MM.1S (cell line): ENCODE measurements around the gene FGF9.

Source experiments
- DNase-seq: peaks from one replicate; pipeline ENCODE4 v3.0.0-alpha.2; 2015
- H2AFZ ChIP-seq: fragments of 300-600 bp; sonication (generic); 2 replicates; pipeline ENCODE4 v1.6.0; 2016; ENCODE audit warnings: antibody characterized with exemption, low read length
- H3F3A ChIP-seq: fragments of 300-600 bp; sonication (generic); 2 replicates; pipeline ENCODE4 v1.6.1; 2016; ENCODE audit warnings: mild to moderate bottlenecking, antibody characterized with exemption, low read length, moderate library complexity, mixed read lengths; ENCODE audit not compliant: insufficient read depth
- H3K27ac ChIP-seq: fragments of 300-600 bp; sonication (generic); 2 replicates; pipeline ENCODE4 v1.5.1; 2016; ENCODE audit warnings: mild to moderate bottlenecking, low read length
- H3K27me3 ChIP-seq: fragments of 300-600 bp; sonication (generic); replicated peaks from 2 replicates; pipeline ENCODE4 v1.6.0; 2016; ENCODE audit warnings: low read length; ENCODE audit not compliant: insufficient read depth
- H3K36me3 ChIP-seq: fragments of 300-600 bp; sonication (generic); replicated peaks from 2 replicates; pipeline ENCODE4 v1.6.1; 2016; ENCODE audit warnings: mild to moderate bottlenecking, low read length, mixed read lengths; ENCODE audit not compliant: insufficient read depth
- H3K4me1 ChIP-seq: fragments of 300-600 bp; sonication (generic); 2 replicates; pipeline ENCODE4 v1.6.1; 2016; ENCODE audit warnings: low read length, mixed read lengths
- H3K4me2 ChIP-seq: fragments of 300-600 bp; sonication (generic); 2 replicates; pipeline ENCODE4 v1.6.0; 2016; ENCODE audit warnings: low read depth, low read length
- H3K4me3 ChIP-seq: fragments of 300-600 bp; sonication (generic); 2 replicates; pipeline ENCODE4 v1.5.1; 2016; ENCODE audit warnings: low read length, mixed read lengths
- H3K79me2 ChIP-seq: fragments of 300-600 bp; sonication (generic); 2 replicates; pipeline ENCODE4 v1.6.1; 2016; ENCODE audit warnings: mixed run types, low read length, mixed read lengths
- H3K9ac ChIP-seq: fragments of 300-600 bp; sonication (generic); 2 replicates; pipeline ENCODE4 v1.6.1; 2016; ENCODE audit warnings: low read length, mixed read lengths
- H3K9me2 ChIP-seq: fragments of 300-600 bp; sonication (generic); replicated peaks from 2 replicates; pipeline ENCODE4 v1.6.1; 2016; ENCODE audit warnings: mild to moderate bottlenecking, low read length, mixed read lengths; ENCODE audit not compliant: insufficient read depth
- H3K9me3 ChIP-seq: fragments of 300-600 bp; sonication (generic); replicated peaks from 2 replicates; pipeline ENCODE4 v1.6.1; 2016; ENCODE audit warnings: mild to moderate bottlenecking, low read length, mixed read lengths; ENCODE audit not compliant: insufficient read depth
- H4K20me1 ChIP-seq: fragments of 300-600 bp; sonication (generic); 2 replicates; pipeline ENCODE4 v1.6.1; 2016; ENCODE audit warnings: mild to moderate bottlenecking, low read length, moderate library complexity, mixed read lengths; ENCODE audit not compliant: insufficient read depth
- CTCF ChIP-seq: fragments of 300-600 bp; sonication (generic); IDR thresholded peaks from 2 replicates; pipeline ENCODE4 v1.5.1; 2016; ENCODE audit warnings: antibody characterized with exemption, low read length, mixed read lengths
- EZH2 ChIP-seq: fragments of 300-600 bp; sonication (generic); optimal IDR thresholded peaks from 2 replicates; pipeline ENCODE3; 2017; ENCODE audit warnings: low read depth, mild to moderate bottlenecking, antibody characterized with exemption, low read length, mixed read lengths
- EZH2phosphoT487 ChIP-seq: fragments of 300-600 bp; sonication (generic); IDR thresholded peaks from 2 replicates; pipeline ENCODE4 v1.6.1; 2018; ENCODE audit warnings: antibody characterized with exemption, low read length

Gene FGF9

GRCh38 chr13:21709697-21710096 lies 38.8 kb downstream of the FGF9 start:
- H3F3A ChIP-seq, result no peaks in the 10 kb centered on the region
- H3K36me3 ChIP-seq, result no peaks in the 10 kb centered on the region
- no peak for DNase-seq
- H2AFZ ChIP-seq, result no peak overlapping the region
- no peak overlapping the region for H3K4me3 ChIP-seq
- TF ChIP-seq CTCF (no peak), EZH2 (no peak), EZH2phosphoT487 (no peak)
- no peaks in the 10 kb centered on the region for H3K9me2 ChIP-seq
- H3K9me3 ChIP-seq, result no peaks in the 10 kb centered on the region
- no peak overlapping the region for H3K9ac ChIP-seq
- H3K27ac ChIP-seq, result no peak overlapping the region
- no peaks in the 10 kb centered on the region for H3K4me1 ChIP-seq
- H3K79me2 ChIP-seq, result no peaks in the 10 kb centered on the region
- no peaks in the 10 kb centered on the region for H4K20me1 ChIP-seq
- H3K27me3 ChIP-seq, result no peaks in the 10 kb centered on the region
- no peak overlapping the region for H3K4me2 ChIP-seq

- H3K9ac ChIP-seq, result no peak overlapping the region
- no peak for TF ChIP-seq EZH2phosphoT487
- TF ChIP-seq EZH2, result no peak
- TF ChIP-seq CTCF, result no peak
- no peaks in the 10 kb centered on the region for H3K36me3 ChIP-seq
- no peak overlapping the region for H3K27ac ChIP-seq
- H2AFZ ChIP-seq, result no peak overlapping the region
- no peak for DNase-seq
- H4K20me1 ChIP-seq, result no peaks in the 10 kb centered on the region
- H3K27me3 ChIP-seq, result no peaks in the 10 kb centered on the region
- H3F3A ChIP-seq, result no peaks in the 10 kb centered on the region
- H3K4me3 ChIP-seq, result no peak overlapping the region
- H3K9me3 ChIP-seq, result no peaks in the 10 kb centered on the region
- H3K4me1 ChIP-seq, result no peaks in the 10 kb centered on the region
- H3K4me2 ChIP-seq, result no peak overlapping the region
- no peaks in the 10 kb centered on the region for H3K79me2 ChIP-seq
- no peaks in the 10 kb centered on the region for H3K9me2 ChIP-seq
Observed at GRCh38 chr13:21710163-21710562, 39.3 kb downstream of the FGF9 start.

- Histone ChIP-seq H3K4me3 (no peak overlapping the region), H3K27ac (no peak overlapping the region), H3K27me3 (no peaks in the 10 kb centered on the region), H3F3A (no peaks in the 10 kb centered on the region), H3K9me3 (no peaks in the 10 kb centered on the region), H4K20me1 (no peaks in the 10 kb centered on the region), H3K4me2 (no peak overlapping the region), H3K4me1 (no peaks in the 10 kb centered on the region), H3K79me2 (no peaks in the 10 kb centered on the region), H2AFZ (no peak overlapping the region), H3K9me2 (no peaks in the 10 kb centered on the region), H3K9ac (no peak overlapping the region), H3K36me3 (no peaks in the 10 kb centered on the region)
- TF ChIP-seq CTCF (no peak), EZH2phosphoT487 (no peak), EZH2 (no peak)
- DNase-seq, result no peak
Observed at GRCh38 chr13:21717817-21718216, 46.9 kb downstream of the FGF9 start.
